GM21447 (cell line): ENCODE data around the gene FBXO39.
"Not testable (repeated sequence)": the region's sequence is repeated elsewhere in the genome, so short reads cannot be mapped to it uniquely, and the experiment has no call there.

ENCODE experiments used
- ATAC-seq: cut with Tn5 transposase; IDR thresholded peaks from one replicate; pipeline ENCODE4 v1.9.1; 2021; ENCODE audit not compliant: unreplicated experiment

Gene FBXO39

DNA sequence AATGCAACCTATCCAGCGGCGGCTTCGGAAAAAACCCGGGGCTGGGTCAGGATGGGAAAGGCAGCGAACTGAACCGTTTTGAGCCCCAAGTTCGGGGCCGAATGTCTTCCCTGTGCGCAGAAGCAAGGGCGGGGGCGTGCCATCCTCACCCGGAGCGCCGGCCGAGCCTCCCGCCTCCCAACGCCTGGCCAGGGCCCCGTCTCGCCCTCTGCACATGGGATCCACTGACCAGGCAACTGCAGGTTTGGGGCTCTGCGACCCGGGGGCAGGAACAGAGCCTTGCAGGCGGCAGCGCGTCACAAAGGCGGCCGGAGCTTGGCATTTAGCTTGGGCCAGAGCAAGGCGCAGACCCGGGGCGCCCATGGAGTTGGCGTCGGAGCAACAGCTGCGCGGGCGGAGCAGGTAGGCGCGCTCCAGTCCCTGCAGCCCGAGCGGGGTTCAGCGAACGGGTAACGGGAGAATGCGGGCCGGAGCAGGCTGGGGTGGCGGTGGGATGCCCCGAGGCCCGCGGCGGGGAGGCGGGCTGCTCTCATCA lies at the start of gene FBXO39:
FBXO39 (plus strand) TSS at position 345 of the 535 bp plus-strand sequence. CDS start 3,654 bp downstream, outside the sequence.
- no peak for ATAC-seq

DNA sequence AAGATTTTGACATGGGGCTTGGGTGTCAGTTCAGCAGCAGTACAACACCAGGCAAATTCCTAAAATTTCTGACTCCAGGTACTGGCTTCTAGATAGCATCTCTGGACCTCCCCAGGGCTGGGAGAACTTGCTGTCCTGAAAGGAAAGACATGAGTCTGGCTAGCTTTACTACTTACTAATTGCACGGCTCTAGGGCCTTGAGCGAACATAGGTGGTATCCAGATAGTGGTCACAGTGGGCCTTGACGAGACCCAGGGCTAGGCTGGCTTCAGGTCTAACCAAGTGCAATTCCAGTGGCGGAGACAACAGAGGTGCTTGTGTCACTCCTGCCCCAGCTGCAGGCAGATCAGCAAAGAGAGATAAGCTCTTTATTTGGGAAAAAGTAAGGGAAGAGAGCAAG lies 46.5 kb upstream of the FBXO39 start:
- no peak for ATAC-seq

DNA sequence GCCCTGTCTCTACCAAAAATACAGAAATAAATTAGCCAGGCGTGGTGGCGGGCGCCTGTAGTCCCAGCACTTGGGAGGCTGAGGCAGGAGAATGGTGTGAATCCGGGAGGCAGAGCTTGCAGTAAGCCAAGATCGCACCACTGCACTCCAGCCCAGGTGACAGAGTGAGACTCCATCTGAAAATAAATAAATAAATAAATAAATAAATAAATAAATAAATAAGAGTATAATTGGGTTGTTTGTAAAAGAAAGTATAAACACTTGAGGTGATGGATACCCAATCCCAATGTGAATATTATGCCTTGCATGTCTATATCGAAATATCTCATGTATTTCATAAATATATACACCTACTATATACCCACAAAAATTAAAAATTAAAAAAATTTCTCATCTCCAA lies 29.4 kb upstream of the FBXO39 start:
- not testable (repeated sequence) for ATAC-seq

DNA sequence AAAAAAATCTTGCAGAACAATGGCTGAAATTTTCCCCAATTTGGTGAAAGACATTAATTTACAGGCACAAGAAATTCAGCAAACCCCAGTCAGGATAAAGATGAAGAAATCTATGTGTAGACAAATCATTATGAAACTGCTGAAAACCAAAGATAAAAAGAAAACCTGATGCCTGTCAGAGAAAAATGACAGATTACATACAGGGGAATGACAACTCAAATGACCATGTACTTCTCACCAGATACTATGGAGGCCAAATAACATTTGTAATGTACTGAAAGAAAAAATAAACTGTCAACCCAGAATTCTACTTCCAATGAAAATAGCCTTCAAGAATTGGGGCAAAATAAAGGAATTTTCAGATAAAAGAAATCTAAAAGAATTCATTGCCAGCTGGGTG lies 27.4 kb upstream of the FBXO39 start:
- no peak for ATAC-seq

DNA sequence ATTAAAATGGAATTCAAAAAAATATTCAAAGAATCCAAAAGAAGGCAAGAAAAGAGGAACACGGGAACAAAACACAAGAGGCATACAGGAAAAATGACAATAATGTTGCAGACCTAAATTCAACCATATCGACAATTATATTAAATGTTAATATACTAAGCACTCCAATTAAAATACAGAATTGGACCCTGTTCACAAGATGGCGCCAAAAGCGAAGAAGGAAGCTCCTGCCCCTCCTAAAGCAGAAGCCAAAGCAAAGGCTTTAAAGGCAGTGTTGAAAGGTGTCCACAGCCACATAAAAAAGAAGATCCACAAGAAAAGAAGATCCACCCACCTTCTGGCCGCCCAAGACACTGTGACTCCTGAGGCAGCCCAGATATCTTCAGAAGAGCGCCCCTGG lies 26.5 kb upstream of the FBXO39 start:
- no peak for ATAC-seq

DNA sequence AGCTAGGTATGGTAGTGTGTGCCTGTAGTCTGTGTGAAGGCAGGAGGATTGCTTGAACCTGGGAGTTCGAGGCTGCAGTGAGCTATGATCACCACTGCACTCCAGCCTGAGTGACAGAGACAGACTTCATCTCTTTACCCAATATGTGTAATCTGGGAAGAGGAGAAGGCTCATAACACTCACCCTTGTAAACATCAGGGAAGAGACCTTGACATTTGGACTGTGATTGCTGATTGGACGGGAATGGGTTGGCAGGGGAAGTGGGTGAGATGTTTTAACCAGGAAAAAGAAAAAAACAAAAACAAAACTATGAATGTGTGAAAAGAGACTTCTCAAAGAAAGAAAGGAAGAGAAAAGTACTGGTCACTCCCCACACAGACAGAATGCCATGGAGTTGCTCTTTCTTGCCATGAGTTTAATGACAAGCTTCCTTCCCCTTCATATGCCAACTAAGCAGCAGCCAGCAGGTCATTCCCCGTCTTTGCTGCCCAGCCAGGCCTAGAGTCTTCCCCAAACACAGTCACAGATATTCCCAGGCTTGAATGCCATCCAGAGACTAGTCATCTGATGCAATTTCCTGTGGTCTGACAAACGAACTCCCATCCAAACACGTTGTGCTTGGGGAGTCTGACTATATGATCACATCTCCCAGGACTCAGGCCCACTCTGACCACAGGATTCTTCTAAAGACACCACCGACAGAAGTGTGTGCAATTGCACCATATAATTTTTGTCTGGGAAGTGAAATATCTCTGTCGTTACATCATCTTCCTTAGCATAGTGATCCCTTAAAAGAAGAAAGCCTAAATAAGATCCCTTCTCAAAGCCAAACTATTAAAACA lies 23.7 kb upstream of the FBXO39 start:
- no peak for ATAC-seq

DNA sequence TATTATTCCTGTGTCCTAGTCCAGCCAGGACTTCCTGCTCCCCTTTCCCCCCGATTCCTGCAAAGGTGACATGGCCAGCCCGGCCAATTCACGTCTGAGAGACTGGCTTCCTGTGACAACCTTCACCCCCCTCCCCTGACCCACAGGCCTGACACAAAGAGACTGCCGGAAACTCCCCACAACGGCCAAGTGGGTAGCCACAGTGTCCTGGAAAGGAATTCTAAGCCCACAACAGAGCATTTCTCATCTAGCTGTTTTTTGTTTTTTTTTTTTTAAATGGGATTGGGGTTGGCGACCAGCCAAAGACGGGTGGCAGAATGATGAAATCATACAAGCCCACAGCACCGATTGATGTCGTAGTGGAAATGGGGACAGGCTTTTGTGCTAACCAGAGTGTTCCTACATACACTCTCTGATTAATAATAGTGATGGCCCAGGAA lies 23.0 kb upstream of the FBXO39 start:
- ATAC-seq, result no peak

DNA sequence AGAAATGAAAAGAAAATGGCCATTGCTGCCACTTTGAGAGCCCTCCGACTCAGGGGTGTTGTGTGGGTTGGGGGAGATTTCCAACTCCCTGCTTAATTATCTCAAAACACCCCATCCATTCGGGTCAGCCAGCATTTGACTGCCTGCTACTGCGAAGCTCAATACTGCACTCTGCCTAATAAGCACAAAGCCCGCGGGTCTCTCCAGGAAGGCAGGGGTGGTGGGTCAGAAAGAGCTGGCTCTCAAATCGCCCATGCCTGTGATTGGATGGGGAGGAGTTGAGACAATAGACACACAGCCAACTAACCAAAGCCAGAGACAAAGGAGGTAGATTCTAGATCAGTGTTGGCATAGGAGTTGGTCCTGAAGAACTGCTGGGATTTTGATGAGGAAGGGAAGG lies 22.5 kb upstream of the FBXO39 start:
- ATAC-seq, result no peak

DNA sequence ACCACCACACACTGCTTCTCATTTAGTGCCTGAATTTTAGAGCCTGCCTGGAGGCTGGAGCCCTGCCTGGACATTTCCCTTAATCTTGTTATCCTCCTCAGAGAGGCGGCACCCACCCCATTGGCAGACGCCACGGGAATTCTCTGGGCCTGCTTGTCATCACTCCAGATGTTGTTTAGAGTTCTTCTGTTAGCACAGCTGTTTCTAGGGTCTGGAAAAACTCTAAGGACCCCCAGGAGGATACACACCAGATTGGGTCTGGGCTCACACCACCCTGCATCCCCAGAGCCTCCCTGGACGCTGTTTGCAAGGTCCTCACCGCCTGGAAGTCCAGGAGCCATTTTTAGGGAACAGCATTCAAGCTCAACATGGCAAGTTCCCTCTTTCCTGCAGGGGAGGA lies 20.7 kb upstream of the FBXO39 start:
- ATAC-seq, result no peak

DNA sequence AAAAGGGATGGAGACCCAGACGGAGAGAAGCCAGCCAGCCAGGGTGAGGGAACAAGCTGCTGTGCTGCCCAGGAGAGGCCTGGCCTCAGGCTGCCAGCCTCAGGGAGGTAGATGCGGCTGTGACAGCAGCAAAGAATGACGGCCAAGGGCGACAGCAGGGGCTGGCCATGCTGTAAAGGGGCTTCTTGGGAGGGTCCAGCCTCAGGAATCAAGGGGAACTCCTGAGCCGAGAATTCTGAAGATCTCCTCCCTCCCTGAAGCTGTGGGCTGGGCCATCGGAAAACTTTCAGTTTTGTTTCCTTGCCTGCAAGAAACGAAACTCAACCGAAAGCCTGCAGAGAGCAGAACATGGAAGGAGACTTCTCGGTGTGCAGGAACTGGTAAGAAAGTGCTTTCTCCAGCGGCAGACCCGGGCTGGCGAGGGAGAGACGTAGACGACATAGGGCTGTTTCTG lies 20.3 kb upstream of the FBXO39 start, which contains the start of gene XAF1:
XAF1 (plus strand) TSS at position 316 of the 454 bp plus-strand sequence; CDS start at position 349, 33 bp downstream.
- no peak for ATAC-seq

DNA sequence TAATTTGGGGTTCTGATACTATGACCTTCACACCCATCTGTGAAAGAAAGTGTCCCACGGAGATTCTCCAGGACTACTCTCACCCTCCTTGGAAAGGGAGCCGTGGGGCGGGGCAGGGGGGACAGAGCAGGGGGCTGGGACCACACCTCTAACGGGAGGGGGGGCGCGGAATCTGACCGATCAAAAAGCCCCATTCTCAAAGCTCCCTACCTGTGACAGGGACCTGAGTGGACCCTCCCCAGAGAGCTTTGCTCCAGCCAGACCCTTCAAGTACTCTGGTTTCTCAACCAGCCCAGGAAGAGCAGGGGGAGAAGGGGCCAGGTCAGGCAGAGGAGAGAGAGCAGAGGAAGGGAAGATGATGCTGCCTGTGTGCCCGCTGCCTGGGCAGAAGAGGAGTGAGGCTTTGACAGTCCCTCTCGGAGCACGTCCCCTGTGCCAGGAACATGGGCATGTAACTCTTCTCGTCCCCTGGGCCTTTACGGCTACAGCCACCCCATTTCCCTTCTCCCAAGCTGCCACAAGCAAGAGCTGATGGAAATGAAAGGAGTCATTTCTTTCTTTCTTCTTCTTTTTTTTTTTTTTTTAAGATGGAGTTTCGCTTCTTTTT lies 19.5 kb upstream of the FBXO39 start:
- no peak for ATAC-seq

DNA sequence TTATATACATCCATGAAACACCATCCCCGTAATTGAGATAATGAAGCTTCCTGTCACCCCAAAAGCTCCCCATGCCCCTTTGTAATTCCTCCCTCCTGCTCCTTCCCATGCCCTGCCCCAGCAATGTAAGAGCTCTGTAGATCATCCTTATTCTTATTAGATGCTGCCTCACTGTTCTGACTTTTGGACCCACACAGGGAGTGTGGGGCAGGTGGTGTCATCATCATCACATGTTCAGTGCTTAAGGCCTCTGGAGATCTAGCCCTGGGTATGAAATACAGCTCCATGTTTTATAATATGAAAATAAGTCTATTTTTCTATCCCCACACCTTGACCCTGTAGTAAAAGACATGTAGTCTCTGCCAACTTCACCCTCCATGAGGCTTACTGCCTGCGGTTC lies 18.3 kb upstream of the FBXO39 start:
- ATAC-seq, result no peak

DNA sequence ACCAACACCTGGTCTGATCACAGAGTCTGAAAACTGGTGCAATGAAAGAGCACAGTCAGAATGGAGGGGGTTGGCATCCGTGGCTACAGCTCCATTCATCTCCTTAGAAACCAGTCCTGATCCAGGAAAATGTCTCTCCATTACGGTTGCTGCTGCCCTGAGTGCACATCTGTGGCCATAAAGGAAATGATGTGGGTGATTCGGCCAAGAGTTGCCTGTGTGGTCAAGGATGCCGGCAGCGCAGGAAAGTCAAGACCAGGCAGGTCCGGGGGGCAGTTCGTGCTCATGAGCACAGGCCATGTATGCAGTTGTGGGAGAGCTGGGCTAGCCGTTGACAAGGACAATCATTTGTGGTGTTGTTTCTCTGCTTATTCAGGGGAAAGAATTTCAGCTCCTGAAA lies 14.2 kb upstream of the FBXO39 start:
- ATAC-seq, result no peak

DNA sequence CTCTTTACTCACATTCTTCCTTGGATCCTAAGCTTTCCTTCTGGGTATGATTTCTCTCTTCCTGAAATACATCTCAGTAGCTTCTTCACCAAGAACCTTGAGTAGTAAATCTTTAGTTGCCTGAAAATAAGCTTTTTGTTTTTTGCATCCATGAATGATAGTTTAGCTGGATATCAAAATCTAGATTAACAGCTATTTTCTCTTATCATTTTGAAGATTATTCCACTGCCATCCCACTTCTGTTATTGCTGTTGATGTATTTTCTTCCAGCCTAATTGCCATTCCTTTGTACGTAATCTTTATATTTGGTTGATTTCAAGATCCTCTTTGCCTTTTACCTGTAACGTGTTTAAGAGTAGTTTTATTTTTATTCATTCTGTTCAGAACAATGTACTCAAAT lies 7.6 kb upstream of the FBXO39 start:
- ATAC-seq, result no peak

DNA sequence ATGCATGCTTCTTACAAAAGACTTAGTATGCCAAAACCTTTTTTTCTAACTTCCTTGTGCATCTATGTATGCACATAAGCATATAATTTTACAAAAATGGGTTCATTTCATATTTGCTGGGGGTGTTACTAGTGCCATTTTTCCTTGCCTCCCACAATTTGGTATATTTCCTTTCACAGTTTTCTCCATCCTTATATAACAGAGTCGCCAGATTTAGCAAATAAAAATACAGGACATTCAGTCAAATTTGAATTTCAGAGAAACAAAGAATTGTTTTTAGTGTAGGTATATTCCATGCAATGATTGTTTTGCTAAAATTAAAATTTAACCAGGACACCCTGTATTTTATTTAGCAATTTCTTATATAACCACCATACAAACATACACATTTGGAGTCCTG lies 4.0 kb upstream of the FBXO39 start:
- ATAC-seq, result no peak

DNA sequence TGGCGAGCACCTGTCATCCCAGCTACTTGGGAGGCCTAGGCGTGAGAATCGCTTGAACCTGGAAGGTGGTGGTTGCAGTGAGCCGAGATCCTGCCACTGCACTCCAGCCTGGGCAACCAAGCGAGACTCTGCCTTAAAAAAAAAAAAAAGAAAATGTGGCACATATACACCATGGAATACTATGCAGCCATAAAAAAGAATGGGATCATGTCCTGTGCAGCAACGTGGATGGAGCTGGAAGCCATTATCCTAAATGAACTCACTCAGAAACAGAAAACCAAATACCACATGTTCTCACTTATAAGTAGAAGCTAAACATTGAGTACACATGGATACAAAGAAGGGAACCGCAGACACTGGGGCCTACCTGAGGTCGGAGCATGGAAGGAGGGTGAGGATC lies 1.1 kb upstream of the FBXO39 start:
- ATAC-seq, result not testable (repeated sequence)

DNA sequence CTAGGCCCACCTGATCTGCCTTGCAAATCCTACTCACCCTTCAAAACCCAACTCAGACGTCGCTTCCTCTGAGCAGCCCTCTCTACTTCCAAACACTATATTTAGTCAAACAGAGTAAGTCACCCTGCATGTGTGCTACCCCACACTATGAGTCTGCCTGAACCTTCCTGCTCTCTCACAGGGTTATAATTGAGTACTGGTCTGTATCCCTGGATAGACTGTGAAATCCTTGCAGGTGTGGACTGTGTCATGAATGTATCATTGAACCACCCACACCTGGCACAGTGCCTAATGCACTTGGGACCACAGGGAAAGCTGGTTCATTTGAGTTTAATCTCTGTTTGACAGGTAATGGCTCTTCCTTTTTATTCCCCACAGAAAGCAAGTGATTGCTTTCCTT lies 3.4 kb downstream of the FBXO39 start:
- ATAC-seq, result no peak

DNA sequence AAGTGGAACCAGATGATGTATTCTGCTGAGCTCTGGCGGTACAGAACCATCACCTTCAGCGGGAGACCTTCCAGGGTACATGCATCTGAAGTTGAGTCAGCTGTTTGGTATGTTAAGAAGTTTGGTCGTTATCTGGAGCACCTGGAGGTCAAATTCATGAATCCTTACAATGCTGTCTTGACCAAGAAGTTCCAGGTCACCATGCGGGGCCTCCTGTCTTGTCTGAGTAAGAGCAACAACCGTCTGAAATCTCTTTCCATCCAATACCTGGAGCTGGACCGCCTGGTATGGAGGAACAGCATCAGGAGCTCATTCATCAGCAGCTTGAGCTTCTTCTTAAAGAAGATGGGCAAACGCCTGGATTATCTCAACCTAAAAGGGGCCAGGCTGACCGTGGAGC lies 4.0 kb downstream of the FBXO39 start:
- no peak for ATAC-seq

DNA sequence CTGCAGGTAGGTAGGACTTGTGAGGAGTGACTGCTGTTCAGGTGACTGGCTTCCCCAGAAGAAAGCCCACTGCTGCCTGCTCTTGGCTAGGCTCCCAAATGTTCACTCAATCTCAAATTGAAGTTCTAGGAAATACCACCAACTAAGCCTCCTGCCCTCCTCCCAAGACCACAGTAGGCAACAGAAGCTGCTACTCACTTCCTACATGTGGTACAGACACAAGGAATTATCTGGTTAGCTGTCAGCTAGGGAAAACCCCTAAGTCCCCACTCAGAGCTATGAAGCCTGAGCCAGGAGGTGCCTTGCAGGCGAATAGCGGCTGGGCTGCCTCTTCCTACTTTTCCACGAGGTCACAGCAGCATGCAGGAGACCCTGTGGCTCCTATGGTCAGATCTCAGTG lies 4.9 kb downstream of the FBXO39 start:
- ATAC-seq, result no peak

DNA sequence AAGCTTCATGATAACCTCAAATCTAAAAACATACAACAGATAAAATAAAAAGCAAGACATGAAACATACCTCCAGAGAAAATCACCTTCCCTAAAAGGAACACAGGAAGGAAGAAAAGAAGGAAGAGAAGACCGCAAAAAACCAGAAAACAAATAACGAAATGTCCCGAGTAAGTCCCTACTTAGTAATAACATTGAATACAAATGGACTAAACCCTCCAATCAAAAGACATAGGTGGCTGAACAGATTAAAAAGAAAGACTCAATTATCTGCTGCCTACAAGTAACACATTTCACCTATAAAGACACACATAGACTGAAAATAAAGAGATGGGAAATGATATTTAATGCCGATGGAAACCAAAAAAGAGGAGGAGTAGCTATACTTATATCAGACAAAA lies 6.2 kb downstream of the FBXO39 start:
- no peak for ATAC-seq

DNA sequence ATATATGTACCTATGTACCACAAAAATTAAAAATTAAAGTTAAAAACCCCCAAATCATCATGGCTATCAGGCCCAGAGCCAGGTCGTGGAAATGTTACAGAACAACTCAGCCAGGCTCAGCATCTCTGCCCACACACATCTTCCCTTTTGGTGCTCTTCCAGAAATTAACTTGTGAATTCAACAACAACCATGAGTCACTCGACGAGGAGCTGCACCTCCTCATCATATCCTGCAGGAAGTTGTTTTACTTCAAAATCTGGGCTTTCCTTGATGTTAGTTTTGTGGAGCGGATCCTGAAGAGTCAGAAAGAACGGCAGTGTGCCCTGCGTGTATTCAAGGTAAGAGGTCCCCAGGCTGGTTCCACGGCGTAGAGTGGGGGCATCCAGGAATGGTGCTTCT lies 10.6 kb downstream of the FBXO39 start:
- ATAC-seq, result no peak

DNA sequence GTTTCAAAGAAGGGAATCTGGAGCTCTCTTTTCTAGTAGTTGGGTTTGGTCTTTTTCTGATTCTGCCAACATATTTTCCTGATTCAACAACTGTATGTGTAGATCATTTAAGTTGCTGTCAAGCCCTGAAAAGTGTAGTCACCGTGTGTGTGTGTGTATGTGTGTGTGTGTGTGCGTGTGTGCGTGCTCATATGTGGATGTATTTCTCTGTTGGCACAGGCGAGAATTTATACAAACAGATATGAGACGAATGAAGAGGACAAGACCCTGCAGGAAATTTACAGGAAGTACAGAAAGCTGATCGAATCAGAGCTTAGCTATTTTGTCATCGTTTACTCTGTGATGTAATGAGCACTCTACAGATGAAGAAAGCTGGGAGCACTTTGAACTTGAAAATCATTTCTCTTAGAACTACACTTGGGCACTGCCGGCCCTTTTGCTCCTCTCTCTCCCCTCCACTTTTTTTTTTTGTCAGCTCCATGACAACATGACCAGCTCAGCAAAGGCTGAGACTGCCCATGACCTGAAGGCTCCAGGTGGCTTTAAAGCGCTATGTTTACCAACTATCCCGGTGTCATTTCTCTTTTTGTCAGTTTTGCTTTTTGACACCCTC lies 11.2 kb downstream of the FBXO39 start:
- no peak for ATAC-seq
